Measurements from ENCODE around the gene PPP2R5C. TPM values are rescaled to one million over a fixed set of nuclear protein-coding genes. Genes with fewer than 3 reads are reported as not detected.

PPP2R5C gene
- total RNA-seq, 4 donors from 2014 or later = 66.2 to 211 (median 116) TPM

DNA sequence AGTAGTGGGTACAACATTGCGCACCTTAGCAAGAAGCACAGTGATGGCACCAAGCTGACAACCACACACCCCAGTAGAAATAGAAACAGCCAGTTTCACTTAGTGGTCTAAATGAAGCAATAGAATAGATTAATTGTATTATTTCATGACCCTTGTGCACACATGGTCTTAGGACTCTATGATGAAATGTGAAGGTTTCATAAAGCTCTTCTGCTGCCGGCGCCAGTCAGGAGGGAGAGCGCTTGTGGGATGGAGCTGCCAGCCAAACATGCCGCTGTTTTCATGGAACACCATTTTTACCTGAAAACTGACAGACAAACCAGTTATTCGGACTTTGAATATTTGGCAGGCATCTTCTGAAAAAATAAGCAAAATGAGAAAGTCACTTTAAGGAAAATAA is 100.0 kb downstream of the PPP2R5C start:
- Histone ChIP-seq H3K9me3 (no peaks in the 10 kb centered on the region), H3K27me3 (no peaks in the 10 kb centered on the region), H3K27ac (no peak overlapping the region), H3K4me3 (no peak overlapping the region), H3K36me3 (peaks cover 0 to 3% (median 0%) of the 10 kb centered on the region in 4 donors), H3K4me1 (peaks cover 8 to 28% (median 15%) of the 10 kb centered on the region in 4 donors)
- in situ Hi-C loops (cut with MboI; ENCODE audit: low pct_ligation_motif_present in 1 of 4, low pct_unique_long_range_greater_than_20kb in 1 of 4, low sequenced_read_pairs in 3 of 4) = no loop called here
- TF ChIP-seq POLR2AphosphoS5 (IDR thresholded peaks at IDR 0.05) (no peak), POLR2A (IDR thresholded peaks at IDR 0.05) (no peak), EP300 (IDR thresholded peaks at IDR 0.05; ENCODE audit: low read depth) (no peak)
- TF ChIP-seq, protein P1, sequence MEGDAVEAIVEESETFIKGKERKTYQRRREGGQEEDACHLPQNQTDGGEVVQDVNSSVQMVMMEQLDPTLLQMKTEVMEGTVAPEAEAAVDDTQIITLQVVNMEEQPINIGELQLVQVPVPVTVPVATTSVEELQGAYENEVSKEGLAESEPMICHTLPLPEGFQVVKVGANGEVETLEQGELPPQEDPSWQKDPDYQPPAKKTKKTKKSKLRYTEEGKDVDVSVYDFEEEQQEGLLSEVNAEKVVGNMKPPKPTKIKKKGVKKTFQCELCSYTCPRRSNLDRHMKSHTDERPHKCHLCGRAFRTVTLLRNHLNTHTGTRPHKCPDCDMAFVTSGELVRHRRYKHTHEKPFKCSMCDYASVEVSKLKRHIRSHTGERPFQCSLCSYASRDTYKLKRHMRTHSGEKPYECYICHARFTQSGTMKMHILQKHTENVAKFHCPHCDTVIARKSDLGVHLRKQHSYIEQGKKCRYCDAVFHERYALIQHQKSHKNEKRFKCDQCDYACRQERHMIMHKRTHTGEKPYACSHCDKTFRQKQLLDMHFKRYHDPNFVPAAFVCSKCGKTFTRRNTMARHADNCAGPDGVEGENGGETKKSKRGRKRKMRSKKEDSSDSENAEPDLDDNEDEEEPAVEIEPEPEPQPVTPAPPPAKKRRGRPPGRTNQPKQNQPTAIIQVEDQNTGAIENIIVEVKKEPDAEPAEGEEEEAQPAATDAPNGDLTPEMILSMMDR (IDR thresholded peaks at IDR 0.05) = no peak
- no peak for DNase-seq
- WGBS, 2 donors (ENCODE audit: low coverage in 1 of 2) = 97 to 98% methylated on average over 5 to 6 of the region's 6 CpGs
- intact Hi-C loops (cut with DNase I; ENCODE audit: low total_unique reads) = no loop called here

DNA sequence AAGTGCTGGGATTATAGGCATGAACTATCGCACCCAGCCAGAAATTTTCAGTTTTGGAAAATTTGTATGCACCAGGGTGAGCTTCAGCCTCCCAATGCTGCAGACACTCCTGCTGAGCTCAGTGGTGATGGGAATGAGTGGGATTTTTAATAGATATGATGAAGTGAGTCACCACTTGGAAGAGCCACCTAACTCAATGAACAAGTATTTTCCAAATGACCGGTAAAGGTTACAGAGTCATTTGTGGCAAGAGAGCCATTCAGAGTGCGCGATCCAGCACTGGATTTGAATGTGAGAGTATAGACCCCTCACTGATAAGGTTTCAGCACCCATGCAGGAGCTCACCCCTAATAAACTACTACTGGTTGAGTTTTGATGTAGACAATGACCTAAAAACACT is 100.7 kb downstream of the PPP2R5C start:
- Histone ChIP-seq H3K9me3 (no peaks in the 10 kb centered on the region), H3K4me3 (no peak overlapping the region), H3K27ac (no peak overlapping the region), H3K36me3 (peaks cover 0 to 3% (median 0%) of the 10 kb centered on the region in 4 donors), H3K4me1 (peaks cover 3 to 21% (median 11%) of the 10 kb centered on the region in 4 donors), H3K27me3 (no peaks in the 10 kb centered on the region)
- in situ Hi-C loops (cut with MboI; ENCODE audit: low pct_ligation_motif_present in 1 of 4, low pct_unique_long_range_greater_than_20kb in 1 of 4, low sequenced_read_pairs in 3 of 4) = no loop called here
- intact Hi-C loops (cut with DNase I; ENCODE audit: low total_unique reads) = no loop called here
- 80 to 94% methylated on average over 1 to 4 of the region's 4 CpGs for WGBS, 2 donors (ENCODE audit: low coverage in 1 of 2)
- TF ChIP-seq POLR2A (IDR thresholded peaks at IDR 0.05) = no peak
- TF ChIP-seq EP300 (IDR thresholded peaks at IDR 0.05; ENCODE audit: low read depth) = no peak
- no peak for TF ChIP-seq POLR2AphosphoS5 (IDR thresholded peaks at IDR 0.05)
- TF ChIP-seq, protein P1 (IDR thresholded peaks at IDR 0.05) = no peak
- DNase-seq = no peak

DNA sequence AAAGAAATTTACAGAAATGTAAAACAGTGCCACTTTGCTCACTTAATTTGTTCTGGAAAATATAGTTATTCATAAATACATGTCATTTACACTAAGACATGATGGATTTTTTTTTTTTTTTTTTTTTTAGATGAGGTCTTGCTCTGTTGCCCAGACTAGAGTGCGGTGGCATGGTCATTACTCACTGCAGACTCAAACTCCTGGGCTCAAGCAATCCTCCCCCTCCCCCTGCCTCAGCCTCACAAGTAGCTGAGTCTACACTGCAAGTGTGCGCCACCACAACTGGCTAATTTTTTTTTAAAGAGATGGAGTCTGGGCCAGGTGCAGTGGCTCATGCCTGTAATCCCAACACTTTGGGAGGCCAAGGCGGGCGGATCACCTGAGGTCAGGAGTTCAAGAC is 101.2 kb downstream of the PPP2R5C start:
- Histone ChIP-seq H3K36me3 (peaks cover 0 to 3% (median 0%) of the 10 kb centered on the region in 4 donors), H3K4me3 (no peak overlapping the region), H3K4me1 (peaks cover 0 to 16% (median 11%) of the 10 kb centered on the region in 4 donors), H3K27me3 (no peaks in the 10 kb centered on the region), H3K27ac (no peak overlapping the region), H3K9me3 (no peaks in the 10 kb centered on the region)
- intact Hi-C loops (cut with DNase I; ENCODE audit: low total_unique reads) (no loop called here), in situ Hi-C loops (cut with MboI; ENCODE audit: low pct_ligation_motif_present in 1 of 4, low pct_unique_long_range_greater_than_20kb in 1 of 4, low sequenced_read_pairs in 3 of 4) (no loop called here)
- no peak for DNase-seq
- 81% methylated on average over 4 of the region's 4 CpGs; no CpG with 5 or more reads in 1 of the 2 donors for WGBS, 2 donors (ENCODE audit: low coverage in 1 of 2)
- TF ChIP-seq, protein P1 (IDR thresholded peaks at IDR 0.05) = no peak
- TF ChIP-seq EP300 (IDR thresholded peaks at IDR 0.05; ENCODE audit: low read depth) (no peak), POLR2A (IDR thresholded peaks at IDR 0.05) (no peak), POLR2AphosphoS5 (IDR thresholded peaks at IDR 0.05) (no peak)

DNA sequence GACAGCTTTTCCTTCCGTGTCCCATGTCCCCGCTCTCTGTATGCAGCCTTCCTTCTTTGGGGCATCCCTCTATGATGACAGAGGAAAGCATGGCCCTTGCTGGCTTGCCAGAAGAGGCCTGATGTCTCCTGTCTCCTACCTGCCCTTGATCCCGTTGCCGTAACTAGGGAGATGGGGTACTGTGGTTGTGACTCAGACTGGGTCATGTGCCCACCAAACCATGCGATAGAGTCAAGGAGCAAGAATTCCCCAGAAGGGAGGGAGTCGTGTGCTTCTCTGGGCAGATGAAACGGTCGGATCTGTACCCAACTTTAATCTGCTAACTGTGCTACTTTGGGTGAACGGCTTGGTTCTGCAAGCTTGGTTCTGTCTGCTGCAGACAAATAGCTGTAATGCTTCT is 103.8 kb downstream of the PPP2R5C start:
- intact Hi-C loops (cut with DNase I; ENCODE audit: low total_unique reads) = no loop called here
- 83 to 86% methylated on average over 2 to 9 of the region's 9 CpGs for WGBS, 2 donors (ENCODE audit: low coverage in 1 of 2)
- H3K4me3 ChIP-seq = no peak overlapping the region
- H3K4me1 ChIP-seq = peaks cover 0 to 16% (median 5%) of the 10 kb centered on the region in 4 donors
- no peaks in the 10 kb centered on the region for H3K36me3 ChIP-seq
- no peaks in the 10 kb centered on the region for H3K9me3 ChIP-seq
- in situ Hi-C loops (cut with MboI; ENCODE audit: low pct_ligation_motif_present in 1 of 4, low pct_unique_long_range_greater_than_20kb in 1 of 4, low sequenced_read_pairs in 3 of 4) = no loop called here
- no peak for DNase-seq
- no peak overlapping the region for H3K27ac ChIP-seq
- H3K27me3 ChIP-seq = no peaks in the 10 kb centered on the region
- TF ChIP-seq POLR2AphosphoS5 (IDR thresholded peaks at IDR 0.05) (no peak), EP300 (IDR thresholded peaks at IDR 0.05; ENCODE audit: low read depth) (no peak), POLR2A (IDR thresholded peaks at IDR 0.05) (no peak)
- TF ChIP-seq, protein P1 (IDR thresholded peaks at IDR 0.05) = no peak

All from transverse colon (tissue), 4 donors.